Esophagus squamous epithelium (tissue), 4 donors: ENCODE data around the gene XPOT.

ENCODE experiments used
- POLR2A ChIP-seq, 4 donors: fragments of 450-650 bp; IDR thresholded peaks; one replicate each; pipeline ENCODE4 v1.6.1; 2017; ENCODE audit warnings: antibody characterized with exemption in 4 of 4, mild to moderate bottlenecking in 4 of 4, moderate library complexity in 3 of 4
- TF ChIP-seq, protein P1 (sequence below), 6 experiments: fragments of 450-650 bp in 4 of 6; fragments of 200-600 bp in 2 of 6; sonication (generic) in 2 of 6; IDR thresholded peaks; one replicate each; pipeline ENCODE4 v1.5.1; 2016 to 2019; ENCODE audit warnings: antibody characterized with exemption in 6 of 6, mild to moderate bottlenecking in 4 of 6, moderate library complexity in 4 of 6

DNA sequence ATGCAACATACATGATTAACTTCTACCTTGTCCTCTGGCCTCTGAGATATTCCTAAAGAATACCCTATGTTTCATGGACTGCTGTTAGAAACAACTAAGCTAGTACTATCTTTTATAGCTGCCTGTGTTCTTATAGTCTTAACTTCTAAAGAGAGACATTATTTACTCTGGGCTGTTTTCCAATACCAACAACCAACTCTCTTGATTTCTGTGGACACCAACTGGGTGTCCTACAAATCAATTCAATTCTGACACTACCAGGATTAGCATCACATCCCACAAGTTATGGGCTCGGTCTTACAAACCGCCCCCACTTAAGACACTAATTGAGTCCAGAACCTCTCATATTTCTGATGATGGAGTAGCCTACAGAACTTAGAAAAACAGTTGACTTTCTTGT is 8.3 kb downstream of the XPOT start:
- TF ChIP-seq, protein P1, sequence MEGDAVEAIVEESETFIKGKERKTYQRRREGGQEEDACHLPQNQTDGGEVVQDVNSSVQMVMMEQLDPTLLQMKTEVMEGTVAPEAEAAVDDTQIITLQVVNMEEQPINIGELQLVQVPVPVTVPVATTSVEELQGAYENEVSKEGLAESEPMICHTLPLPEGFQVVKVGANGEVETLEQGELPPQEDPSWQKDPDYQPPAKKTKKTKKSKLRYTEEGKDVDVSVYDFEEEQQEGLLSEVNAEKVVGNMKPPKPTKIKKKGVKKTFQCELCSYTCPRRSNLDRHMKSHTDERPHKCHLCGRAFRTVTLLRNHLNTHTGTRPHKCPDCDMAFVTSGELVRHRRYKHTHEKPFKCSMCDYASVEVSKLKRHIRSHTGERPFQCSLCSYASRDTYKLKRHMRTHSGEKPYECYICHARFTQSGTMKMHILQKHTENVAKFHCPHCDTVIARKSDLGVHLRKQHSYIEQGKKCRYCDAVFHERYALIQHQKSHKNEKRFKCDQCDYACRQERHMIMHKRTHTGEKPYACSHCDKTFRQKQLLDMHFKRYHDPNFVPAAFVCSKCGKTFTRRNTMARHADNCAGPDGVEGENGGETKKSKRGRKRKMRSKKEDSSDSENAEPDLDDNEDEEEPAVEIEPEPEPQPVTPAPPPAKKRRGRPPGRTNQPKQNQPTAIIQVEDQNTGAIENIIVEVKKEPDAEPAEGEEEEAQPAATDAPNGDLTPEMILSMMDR (IDR thresholded peaks at IDR 0.05), result no peak
- no peak for TF ChIP-seq POLR2A (IDR thresholded peaks at IDR 0.05)
